DMS 273 treated with DMSO at 0.1 percent for 48 hours (cell line): ENCODE data around the gene HINT2.

Experiments
- DNase-seq: peaks from one replicate; lab custom pipeline; 2025; lab: John Stamatoyannopoulos, UW

Gene HINT2

DNA sequence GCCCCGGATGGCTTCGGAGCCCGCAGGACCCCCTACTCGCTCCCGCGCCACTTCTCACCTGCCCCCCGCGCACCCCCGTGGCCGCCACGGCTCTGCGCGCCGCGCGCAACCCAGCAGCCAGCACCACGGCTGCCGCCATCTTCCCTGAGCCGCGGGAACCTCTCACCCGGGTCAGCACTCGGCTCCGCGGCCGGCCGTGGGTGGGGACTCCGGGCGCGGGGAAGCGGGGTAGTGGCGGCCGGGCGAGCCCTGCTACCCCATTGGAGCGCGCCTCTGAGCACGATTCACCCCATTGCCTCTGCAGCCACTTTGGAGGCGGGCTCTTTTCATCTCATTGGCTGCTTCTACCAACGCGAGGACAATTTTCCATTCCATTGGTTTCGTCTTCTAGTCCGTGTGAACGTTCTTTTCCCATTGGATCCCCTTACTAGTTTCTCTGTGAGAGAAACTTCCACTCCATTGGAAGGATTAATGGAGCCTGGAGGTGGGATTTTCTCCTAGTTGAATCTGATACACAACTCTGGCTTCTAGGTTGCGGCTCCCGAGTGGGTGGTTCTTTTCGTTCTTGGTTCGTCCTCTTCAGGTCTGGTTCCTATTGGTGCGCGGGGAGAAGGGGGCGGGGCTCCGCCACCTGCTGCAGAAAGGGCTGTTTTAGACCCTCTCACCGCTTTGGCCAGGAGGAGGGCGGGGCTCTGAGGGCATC is at the start of gene HINT2:
Gene HINT2 (minus strand): TSS at position 202 of the 703 bp plus-strand sequence. CDS start 63 bp downstream, at position 139.
- DNase-seq: peak; percentile 100

DNA sequence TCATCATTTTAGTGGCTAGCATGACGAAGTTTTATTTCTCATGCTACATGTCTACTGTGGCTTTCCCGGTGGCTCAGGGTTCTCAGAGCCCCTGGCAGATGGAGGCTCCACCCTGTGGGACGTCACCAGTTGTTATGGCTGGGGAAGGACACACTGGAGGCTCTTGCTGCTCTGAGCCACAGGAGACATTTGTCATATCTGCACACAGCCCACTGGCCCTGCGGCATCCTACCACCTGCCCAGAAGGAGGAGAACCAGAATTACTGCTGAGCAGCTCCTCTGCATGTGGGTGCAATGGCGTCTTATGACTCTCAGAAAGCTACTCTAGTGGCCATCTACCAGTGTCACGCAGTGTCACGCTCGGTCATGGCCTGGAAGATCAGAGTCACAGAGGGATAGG is 48.7 kb upstream of the HINT2 start:
- no peak for DNase-seq

DNA sequence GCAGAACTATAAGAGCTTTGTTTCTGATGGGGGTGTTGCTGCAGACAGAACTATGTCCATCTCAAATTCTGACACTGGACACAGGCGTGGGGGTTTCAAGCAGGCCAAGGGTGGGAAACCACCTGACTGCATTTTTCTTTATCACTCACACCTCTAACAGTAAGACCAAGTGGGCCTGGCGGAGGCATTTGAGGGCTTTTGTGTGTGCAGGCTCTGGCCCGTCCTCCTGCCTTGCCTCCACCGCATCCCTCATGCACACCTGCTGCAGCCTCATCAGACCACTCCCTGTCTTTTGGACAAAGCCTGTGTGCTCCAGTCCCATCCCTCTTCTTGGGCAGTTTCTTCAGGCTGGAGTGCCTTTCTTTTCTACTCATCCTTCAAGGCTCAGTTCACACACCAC is 47.5 kb upstream of the HINT2 start:
- no peak for DNase-seq

DNA sequence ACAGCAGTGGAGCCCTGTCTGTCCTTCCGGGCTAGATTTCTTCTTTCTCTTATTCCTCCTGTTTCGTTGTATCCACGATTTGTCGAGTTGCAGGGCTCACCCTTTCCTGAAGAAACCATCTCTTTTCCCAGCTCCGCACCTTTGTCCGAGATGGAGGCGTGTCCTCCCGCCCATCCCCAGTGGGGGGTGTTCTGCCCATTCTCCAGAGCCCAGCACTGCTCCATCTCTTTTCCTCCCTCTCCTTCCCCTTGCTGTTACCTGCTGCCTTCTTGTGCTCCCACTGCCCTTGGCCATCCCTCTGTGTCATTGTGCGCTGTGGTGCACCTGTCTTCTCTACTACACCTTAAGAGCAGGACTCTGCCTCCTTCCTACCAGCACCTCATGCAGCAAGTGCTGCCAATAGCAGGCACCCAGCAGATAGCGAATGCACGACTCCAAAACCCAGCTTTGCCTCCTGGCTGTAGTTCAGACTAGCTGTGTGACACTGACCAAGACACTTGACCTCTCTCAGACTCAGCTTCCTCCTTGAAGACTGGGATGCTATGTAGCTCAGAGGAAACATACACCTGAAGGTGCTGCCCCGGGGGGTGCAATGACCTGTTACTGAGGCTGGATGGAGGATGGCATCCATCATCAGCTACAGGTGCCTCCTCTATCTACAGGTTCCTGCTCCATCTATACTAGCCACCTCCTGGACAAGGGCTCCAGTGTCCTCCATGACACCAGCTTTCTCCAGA is 46.5 kb upstream of the HINT2 start:
- DNase-seq: no peak

DNA sequence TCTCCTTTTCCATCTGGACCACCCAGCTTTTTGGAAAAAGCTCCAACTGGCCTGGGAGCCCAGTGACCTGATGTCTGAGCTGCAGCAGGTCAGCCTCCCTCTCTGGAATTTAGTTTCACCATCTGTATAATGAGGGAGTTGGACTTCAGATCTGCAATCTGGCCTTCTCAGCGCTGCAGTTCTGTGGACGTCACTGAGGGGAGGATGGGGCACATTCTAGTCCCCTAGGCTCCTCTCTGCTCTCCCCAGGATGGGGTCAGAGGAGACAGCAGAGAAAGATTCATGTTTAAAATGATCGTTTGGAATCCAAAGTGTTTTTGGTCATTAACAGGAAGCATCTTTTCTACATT is 45.1 kb upstream of the HINT2 start:
- DNase-seq: no peak

DNA sequence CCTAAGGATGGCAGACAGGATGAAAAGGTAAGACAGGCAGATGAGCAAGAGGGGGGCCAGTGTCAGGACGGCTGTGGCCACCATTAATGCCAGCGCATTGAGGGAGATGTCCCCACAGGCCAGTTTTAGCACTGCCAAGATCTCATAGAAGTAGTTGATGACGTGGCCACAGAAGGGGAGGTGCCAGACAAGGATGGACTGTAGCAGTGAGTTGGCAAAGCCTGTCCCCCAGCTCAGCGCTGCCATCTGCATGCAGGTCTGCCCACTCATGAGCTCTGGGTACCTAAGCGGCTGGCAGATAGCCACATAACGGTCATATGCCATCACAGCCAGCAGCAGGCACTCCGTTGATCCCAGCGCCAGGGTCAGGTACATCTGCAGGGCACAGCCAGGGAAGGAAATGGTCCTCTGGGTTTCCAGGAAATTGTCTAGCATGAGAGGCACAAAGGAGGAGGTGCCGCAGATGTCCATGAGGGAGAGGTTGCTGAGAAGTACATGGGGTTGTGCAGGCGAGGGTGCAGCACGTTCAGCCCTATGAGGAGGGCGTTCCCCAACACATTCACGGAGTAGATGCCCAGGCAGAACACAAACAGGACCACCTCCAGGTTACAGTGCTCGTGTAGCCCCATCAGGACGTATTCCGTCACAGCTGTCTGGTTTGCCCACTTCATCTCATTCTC is 44.6 kb upstream of the HINT2 start:
- DNase-seq: peak; percentile 2

DNA sequence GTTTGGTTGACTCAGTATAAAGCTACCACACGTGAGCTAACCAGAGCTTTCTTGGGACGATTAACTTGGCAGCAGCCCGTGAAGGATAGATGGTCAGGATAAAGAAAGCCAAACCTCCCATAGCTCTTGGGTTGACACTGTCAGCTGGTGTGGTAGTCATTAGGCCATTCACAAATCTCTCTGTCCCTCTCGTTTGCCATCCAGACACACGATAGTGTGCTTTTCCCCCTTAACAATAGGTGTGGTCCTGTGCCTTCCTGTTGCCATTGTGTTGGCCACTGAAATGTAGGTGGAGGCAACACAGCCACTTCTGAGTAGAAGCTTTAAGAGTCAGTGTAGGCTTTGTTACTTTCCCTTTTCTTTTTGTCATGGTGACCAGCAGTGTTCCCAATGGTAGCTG is 43.6 kb upstream of the HINT2 start:
- DNase-seq: no peak

DNA sequence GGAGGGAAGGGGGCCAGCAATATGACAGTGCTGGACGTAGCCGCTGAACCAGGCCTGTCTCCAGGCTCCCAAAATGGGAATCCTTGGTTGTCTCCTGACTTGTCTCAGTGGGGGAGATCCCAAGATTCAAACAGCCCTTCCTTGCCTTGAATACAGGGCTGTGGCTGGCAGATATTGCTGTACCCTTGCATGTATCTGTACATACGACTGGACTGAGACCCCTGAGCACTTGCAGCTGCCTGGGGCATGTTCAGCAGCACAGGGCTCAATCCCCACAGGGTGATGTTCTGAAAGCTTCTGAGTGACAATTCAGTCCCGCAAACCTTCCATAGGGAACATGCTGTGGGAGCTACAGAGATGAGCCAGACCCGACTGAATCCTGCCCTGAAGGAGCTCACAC is 42.0 kb upstream of the HINT2 start:
- DNase-seq: no peak

DNA sequence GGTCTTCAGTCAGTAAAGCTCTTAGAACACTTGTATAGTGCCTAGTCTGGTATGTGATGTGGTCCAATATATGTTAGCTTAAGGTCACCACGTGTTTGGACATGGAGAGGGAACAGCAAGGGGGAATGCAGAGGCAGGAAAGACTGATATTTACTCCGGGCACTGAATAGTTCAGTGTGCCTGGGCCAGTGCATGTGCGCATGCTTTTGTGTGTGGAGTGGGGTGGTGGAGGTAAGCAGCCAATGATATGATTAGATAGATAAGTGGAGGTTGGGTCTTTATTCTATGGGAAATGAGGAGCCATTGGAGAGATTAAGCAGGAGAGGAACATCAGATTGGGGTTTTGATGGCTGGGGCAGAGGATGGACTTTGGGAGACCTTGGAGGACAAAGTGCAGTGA is 41.4 kb upstream of the HINT2 start:
- DNase-seq: no peak

DNA sequence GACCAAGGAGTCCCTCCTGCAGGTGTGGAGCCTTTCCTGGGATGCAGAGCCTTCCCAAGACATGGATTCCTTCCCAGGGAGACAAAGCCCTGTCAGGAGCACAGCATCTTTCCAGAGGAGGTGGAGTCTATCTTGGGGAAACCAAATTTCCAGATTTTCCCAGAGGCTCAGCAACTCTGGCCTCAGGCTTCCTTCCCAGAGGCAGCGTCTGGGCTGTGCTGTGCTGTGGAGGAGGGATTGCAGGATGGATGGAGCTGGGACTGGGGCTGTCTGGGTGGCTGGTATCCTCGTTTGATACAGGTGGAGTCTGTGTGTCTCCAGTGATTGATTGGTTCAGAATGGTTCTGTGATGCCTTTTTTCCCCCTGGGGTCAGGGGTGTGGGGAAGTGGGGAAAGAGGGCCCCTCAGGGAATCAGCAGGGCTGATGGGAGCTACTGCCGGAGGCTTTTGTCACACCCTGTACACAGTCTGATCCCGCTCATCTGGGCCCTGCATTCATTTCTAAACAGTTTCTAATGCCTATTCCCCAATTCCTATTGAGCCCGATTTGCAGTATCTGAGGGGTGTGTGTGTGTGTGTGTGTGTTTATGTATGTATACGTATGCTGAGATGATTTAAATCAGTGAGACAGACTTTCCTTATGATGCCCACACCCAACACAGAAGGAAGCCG is 39.4 kb upstream of the HINT2 start:
- no peak for DNase-seq

DNA sequence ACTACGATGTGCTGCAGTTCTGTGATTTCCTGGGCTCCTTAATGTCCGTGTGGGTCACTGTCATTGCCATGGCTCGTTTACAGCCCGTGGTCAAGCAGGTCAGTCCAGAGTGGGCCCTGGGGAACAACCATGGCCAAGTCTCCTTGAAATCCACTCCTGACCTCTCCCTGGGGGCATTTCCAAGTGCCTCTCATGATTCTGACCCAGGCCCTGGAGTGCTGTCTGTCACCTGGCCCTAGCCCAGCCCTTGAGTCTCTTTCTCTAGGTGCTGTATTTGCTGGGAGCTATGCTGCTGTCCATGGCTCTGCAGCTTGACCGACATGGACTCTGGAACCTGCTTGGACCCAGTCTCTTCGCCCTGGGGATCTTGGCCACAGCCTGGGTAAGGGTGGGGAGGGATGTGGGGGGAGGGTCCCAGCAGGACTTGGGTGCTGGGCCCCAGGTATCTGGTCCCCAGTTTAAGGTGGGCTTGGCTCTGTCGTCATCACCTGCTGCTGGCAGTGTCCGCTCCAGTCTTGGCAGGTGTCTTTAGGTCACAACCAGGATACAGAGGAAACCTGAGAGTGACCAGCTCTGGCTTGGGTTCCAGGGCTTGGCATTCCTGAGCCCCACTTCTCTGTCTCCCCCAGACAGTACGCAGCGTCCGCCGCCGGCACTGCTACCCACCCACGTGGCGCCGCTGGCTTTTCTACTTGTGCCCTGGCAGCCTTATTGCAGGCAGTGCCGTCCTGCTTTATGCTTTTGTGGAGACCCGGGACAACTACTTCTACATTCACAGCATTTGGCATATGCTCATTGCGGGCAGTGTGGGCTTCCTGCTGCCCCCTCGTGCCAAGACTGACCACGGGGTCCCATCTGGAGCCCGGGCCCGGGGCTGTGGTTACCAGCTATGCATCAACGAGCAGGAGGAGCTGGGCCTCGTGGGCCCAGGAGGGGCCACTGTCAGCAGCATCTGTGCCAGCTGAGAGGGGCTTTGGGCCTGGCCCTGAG is 38.3 kb upstream of the HINT2 start:
- no peak for DNase-seq

DNA sequence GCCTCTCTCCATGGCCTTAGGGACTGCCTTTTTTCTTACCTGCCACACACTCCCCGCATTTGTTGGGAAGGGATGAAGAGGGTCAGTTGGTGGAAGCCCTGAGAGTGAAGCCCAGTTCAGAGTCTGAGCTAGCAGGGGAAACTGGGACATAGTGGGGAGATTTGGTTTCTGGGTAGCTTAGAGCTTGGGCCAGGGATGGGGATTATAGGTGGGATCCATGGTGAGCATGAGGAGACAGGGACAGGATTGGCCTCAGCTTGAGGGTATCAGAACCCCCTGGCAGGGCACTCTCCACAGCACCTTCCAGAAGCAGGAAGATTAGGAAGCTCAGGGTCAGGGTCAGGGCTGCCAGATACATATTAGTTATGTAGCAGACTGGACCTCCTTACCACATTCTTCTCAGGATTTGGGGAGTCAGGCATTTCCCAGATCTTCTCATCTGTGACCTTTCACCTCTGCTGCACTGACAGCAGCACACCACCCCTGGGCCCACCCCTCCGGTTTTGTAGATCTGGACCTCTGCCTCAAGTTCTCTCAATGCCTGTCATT is 37.5 kb upstream of the HINT2 start:
- DNase-seq: no peak

DNA sequence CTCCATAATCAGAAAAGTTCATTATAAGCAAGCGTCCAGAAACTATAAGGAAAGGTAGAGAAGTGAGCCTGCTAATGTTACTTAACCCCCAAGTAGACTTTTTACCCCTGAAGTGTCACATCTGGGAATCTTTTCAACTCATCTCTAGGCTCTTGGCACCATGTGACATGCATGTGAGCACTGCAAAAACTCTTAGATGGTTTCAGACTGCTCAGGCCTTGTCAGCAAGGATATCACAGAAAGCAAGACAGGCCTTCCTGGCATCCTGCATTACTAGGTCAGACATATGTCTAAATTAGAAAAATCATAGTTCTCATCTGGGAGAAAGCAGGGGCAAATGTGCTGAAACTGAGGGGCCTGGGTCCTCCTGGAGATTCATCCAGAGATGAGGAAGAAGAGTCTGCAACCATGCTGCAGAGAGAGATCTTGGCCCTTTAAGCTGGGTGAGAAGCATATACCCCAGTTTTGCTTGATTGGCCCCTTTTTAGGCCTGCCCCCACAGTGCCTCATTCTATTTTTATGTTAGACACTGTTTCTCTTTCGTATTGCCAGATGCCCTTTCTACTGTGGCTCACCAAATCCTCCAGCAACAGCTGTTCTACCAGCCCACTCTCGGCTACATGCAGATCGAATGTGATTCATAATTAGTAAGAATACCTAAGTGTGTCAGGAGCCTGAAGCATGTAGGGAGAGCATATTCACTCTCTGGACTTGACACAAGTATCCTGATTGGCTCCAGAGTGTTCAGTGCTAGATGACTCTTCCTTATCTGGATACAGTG is 33.1 kb upstream of the HINT2 start:
- DNase-seq: peak; percentile 75

DNA sequence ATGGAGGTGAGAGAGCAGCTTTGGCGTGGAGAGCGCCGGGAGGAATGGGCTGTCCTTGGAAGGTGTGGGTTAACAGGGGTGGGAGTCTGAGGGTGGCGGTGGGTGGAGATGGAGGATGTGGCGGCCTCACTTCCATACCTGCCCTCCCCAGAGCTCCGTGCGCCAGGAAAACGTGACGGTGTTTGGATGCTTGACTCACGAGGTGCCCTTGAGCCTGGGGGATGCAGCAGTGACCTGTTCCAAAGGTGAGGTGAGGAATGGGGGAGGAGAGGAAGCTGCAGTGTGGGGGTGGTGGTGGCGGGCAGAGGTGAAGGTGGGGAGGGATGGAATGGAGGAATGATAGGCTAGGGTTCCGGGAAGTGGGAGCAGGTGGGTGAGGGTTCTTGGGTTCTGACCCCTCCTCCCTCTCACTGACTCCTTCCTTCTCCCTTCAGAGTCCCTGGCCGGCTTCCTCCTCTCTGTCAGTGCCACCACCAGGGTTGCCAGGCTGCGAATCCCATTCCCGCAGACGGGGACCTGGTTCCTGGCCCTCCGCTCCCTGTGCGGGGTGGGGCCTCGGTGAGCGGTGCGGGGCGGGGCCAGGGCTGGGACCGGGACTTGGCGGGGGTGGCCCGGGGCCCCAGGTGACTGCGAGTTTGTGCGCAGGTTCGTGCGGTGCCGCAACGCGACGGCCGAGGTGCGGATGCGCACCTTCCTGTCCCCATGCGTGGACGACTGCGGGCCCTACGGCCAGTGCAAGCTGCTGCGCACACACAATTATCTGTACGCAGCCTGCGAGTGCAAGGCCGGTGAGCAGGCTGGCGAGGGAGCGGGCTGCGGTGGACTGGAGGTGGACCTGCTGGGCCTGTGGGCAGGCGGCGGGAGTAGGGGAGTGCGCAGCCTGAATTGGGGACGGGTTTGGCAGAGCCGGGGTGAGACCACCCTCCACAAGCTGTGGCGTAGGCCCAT is 31.3 kb upstream of the HINT2 start:
- no peak for DNase-seq

DNA sequence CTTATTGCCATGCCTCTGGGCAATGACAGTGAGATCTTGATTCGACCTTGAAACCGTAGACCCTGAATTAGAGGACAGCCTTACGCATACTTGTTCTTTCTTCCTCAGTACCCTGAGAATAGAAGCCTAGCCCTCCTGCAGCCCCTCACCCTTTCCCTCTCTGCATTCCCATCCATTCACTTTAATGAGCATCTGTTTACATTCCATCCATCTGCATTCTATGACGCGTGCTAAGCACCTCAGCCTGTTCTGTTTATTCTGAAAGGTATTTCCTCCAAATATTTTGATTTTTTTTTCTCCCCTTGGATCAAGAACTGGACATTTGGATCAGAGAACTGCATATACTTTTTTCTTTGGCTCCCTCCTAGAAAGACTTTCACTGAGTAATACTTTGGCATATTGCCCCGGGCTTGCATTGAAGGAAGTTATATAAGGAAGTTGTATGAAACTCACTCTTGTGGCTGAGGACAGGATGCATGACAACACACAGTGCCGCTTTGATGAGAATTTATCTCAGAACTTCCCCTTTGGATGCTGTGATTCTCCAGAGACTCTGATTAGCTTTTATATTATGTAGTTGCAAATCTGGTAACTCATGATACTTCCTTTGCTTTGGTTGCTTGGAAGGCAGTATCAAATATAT is 29.9 kb upstream of the HINT2 start:
- peak; percentile 15 for DNase-seq

DNA sequence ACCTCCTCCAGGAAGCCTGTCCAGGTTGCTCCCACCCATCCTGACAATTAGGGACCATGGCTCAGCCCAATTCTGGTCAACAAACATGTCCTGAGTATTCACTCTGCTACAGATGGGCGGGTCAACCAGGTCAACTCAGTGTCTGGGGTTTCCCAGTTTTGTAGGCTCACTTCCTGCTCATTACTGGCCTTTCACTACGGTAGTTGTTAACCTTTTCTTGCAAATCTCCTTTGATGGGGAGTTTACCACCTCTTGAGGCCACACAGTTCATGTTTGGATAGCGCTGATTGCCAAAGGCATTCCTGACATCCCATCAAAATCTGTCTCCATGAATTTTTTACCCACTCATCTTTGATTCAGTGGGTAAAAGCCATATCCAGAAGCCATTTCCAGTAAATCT is 28.0 kb upstream of the HINT2 start:
- DNase-seq: no peak

DNA sequence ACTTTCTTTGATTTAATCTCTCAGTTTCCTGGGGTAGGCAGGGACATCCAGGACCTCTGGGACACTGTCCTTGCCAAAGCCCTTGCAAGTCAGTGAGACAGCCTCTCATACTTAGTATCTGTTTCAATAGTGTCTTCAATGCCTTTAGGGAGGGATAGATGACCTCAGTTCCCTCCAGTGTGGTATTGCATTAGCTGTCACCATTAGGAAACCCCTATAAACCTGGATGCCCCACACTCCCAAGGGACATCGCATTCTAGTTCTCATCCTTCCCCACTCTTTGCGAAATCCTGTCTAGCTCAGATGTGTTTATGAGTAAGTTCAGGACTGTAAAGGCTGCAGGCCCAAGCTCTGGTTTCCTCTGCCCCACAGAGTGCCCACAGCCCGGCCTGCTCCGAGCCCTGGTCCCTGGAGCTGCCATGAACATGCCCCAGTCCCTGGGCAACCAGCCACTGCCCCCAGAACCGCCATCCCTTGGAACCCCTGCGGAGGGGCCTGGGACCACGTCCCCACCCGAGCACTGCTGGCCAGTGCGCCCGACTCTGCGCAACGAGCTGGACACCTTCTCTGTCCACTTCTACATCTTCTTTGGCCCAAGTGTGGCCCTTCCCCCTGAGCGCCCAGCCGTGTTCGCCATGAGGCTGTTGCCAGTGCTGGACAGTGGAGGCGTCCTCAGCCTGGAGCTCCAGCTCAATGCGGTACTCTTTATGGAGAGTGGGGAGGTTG is 27.3 kb upstream of the HINT2 start:
- no peak for DNase-seq

DNA sequence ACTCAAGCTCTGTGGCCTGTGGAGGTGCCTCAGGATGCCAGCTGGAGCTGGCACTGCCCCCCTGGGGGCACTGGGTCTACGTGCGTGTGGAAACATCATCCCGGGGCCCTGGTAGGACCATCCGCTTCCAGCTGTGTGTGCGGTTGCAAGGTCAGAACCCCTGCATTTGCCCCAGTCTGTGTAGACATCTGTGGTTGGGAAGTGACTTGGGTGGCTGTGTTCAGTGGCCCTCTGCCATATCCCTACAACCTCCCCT is 26.7 kb upstream of the HINT2 start:
- no peak for DNase-seq
